ENCODE results near the gene EFCAB11. TPM values are rescaled to one million over a fixed set of nuclear protein-coding genes. Genes with fewer than 3 reads are reported as not detected.

EFCAB11 gene
- total and polyA plus RNA-seq, 9 of the 15 experiments (the other 6 are each of a cell fraction or from before 2014, with no cell fraction given): 13.4 to 37.9 (median 17.4) TPM

DNA sequence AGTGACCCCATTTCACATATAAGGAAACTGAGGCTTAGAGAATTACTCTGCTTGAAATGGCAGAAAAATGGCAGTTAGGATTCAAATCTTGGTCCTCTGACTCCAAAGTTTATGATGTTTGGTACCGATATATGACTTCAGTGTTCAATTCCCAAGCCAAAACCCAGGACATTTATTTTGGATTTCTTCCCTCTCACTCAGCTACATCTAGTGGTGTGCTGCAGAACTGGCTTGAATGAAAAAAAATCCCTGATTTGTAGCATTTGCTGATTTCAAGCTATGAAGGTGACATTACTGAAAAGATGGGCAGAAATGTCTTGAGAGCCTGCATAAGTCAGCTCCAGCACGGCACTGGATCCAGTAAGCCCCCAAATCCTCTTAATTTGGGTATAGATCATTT is 106.4 kb downstream of the EFCAB11 start (continued):
- TF ChIP-seq, protein P1, sequence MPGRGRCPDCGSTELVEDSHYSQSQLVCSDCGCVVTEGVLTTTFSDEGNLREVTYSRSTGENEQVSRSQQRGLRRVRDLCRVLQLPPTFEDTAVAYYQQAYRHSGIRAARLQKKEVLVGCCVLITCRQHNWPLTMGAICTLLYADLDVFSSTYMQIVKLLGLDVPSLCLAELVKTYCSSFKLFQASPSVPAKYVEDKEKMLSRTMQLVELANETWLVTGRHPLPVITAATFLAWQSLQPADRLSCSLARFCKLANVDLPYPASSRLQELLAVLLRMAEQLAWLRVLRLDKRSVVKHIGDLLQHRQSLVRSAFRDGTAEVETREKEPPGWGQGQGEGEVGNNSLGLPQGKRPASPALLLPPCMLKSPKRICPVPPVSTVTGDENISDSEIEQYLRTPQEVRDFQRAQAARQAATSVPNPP (IDR thresholded peaks at IDR 0.05; ENCODE audit: borderline replicate concordance, insufficient read depth, insufficient read length): no peak
- TF ChIP-seq ZNF561 (CRISPR knock-in tag; conservative IDR thresholded peaks at IDR 0.05) (no peak), TCF15 (CRISPR knock-in tag; IDR thresholded peaks at IDR 0.05) (no peak), ZBTB2 (IDR thresholded peaks at IDR 0.05) (no peak)

- Histone ChIP-seq H3K9ac (ENCODE audit: insufficient read depth in 1 of 2, low read depth in 2 of 2, low read length in 2 of 2) (no peak overlapping the region), H3K4me1 (replicated peaks in 1 of 2; ENCODE audit: control insufficient read depth in 2 of 2, insufficient read depth in 2 of 2, low read length in 2 of 2) (no peaks in the 10 kb centered on the region), H3K4me3 (no peak overlapping the region), H4K20me1 (replicated peaks; ENCODE audit: control insufficient read depth, insufficient read depth, low read length) (no peaks in the 10 kb centered on the region), H3K27ac (ENCODE audit: extremely low read depth, low read depth, low read length) (no peak overlapping the region), H3K27me3 (ENCODE audit: control insufficient read depth in 2 of 2, insufficient read depth in 2 of 2, low read length in 2 of 2) (no peaks in the 10 kb centered on the region), H3K36me3 (ENCODE audit: control insufficient read depth, insufficient read depth, low read length) (no peaks in the 10 kb centered on the region), H2AFZ (ENCODE audit: low read depth, low read length) (no peak overlapping the region), H3K9me1 (ENCODE audit: control insufficient read depth, insufficient read depth, low read length) (no peaks in the 10 kb centered on the region), H3K9me3 (replicated peaks; ENCODE audit: control insufficient read depth, insufficient read depth, low read depth, low read length) (no peaks in the 10 kb centered on the region), H3K79me2 (ENCODE audit: control insufficient read depth, insufficient read depth, low read length) (no peaks in the 10 kb centered on the region), H3K4me2 (ENCODE audit: insufficient read depth, low read length) (no peak overlapping the region)
- in situ Hi-C loops (cut with MboI) (no loop called here), intact Hi-C loops (cut with micrococcal nuclease) (no loop called here)
- ChIA-PET POLR2A (no interaction called here), CTCF (ENCODE audit: low intra/inter-chr PET ratio) (no interaction called here)
- FAIRE-seq (no peak), DNase-seq (ENCODE audit: extremely low read depth in 1 of 4, low spot score in 3 of 4) (no peak), ATAC-seq (no peak)
- no TSS peak for BruUV-seq (replicated peaks)
- 11% methylated on average over 4 of the region's 5 CpGs for WGBS (ENCODE audit: insufficient coverage, low coverage, missing lambda C conversion rate)
- TF ChIP-seq TCF15 (CRISPR knock-in tag; IDR thresholded peaks at IDR 0.05): no peak
- no peak for TF ChIP-seq SRSF7 (optimal IDR thresholded peaks at IDR 0.05; ENCODE audit: low read depth, low read length)
- TF ChIP-seq RBM25 (IDR thresholded peaks at IDR 0.05; ENCODE audit: low read depth, low read length, severe bottlenecking): no peak
- no peak for TF ChIP-seq MAFK (IDR thresholded peaks at IDR 0.05; ENCODE audit: low read length)
- TF ChIP-seq SMAD2 (IDR thresholded peaks at IDR 0.05; ENCODE audit: low read depth, low read length): no peak
- no peak for TF ChIP-seq DLX4 (CRISPR knock-in tag; IDR thresholded peaks at IDR 0.05)
- no peak for TF ChIP-seq RFX5 (IDR thresholded peaks at IDR 0.05; ENCODE audit: low read depth, low read length)
- TF ChIP-seq SNRNP70 (optimal IDR thresholded peaks at IDR 0.05; ENCODE audit: low read depth, low read length): no peak
- TF ChIP-seq, protein P2, sequence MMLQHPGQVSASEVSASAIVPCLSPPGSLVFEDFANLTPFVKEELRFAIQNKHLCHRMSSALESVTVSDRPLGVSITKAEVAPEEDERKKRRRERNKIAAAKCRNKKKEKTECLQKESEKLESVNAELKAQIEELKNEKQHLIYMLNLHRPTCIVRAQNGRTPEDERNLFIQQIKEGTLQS (IDR thresholded peaks at IDR 0.05): no peak
- TF ChIP-seq, protein P2 (CRISPR knock-in tag; conservative IDR thresholded peaks at IDR 0.05): no peak
- no peak for TF ChIP-seq ILK (tag; IDR thresholded peaks at IDR 0.05; ENCODE audit: borderline replicate concordance, low read depth)
- no peak for TF ChIP-seq ZNF143 (CRISPR knock-in tag; IDR thresholded peaks at IDR 0.05)
- no peak for TF ChIP-seq GABPA (tag; conservative IDR thresholded peaks at IDR 0.05; ENCODE audit: low read depth)
- TF ChIP-seq HMG20B (CRISPR knock-in tag; IDR thresholded peaks at IDR 0.05): no peak
Measured at GRCh38 chr14:89845346-89845745, 109.2 kb downstream of the EFCAB11 start.
